GM12892 (cell line): ENCODE measurements around the gene RPTOR.
"Not testable (repeated sequence)": the region's sequence is repeated elsewhere in the genome, so short reads cannot be mapped to it uniquely, and the experiment has no call there.

ENCODE experiments used
- DNase-seq: peaks from one replicate; pipeline ENCODE4 v3.0.0; 2011; ENCODE audit not compliant: insufficient read length
- FAIRE-seq: peaks from 2 replicates; lab custom pipeline; 2011; peaks lifted over from hg19 to GRCh38; lab: Jason Lieb, UNC
- POLR2A ChIP-seq: IDR thresholded peaks from 2 replicates; pipeline ENCODE4 v1.6.1; 2011; ENCODE audit warnings: low read depth, low read length, control low read depth
- POLR2AphosphoS5 ChIP-seq: IDR thresholded peaks from 2 replicates; pipeline ENCODE4 v1.6.1; 2011; ENCODE audit warnings: low read depth, low read length, control low read depth
- TAF1 ChIP-seq: IDR thresholded peaks from 2 replicates; pipeline ENCODE4 v1.6.1; 2011; ENCODE audit warnings: low read depth, mild to moderate bottlenecking, control low read depth, low read length, borderline replicate concordance

The RPTOR gene

GRCh38 chr17:80569924-80570323 lies 25.3 kb downstream of the RPTOR start:
- FAIRE-seq (no peak), DNase-seq (no peak)
- TF ChIP-seq POLR2A (no peak), TAF1 (no peak)

- no peak for FAIRE-seq
- no peak for TF ChIP-seq TAF1
- TF ChIP-seq POLR2AphosphoS5: no peak
- no peak for TF ChIP-seq POLR2A
- DNase-seq: no peak
These were observed 29.1 kb downstream of the RPTOR start for GRCh38 chr17:80573701-80574100.

GRCh38 chr17:80574496-80574895 lies 29.9 kb downstream of the RPTOR start:
- DNase-seq (no peak), FAIRE-seq (no peak)

GRCh38 chr17:80575057-80575875 lies 30.6 kb downstream of the RPTOR start:
- FAIRE-seq (peak; percentile 83), DNase-seq (peak; percentile 49)
- no peak for TF ChIP-seq POLR2AphosphoS5
- TF ChIP-seq TAF1: no peak

More at GRCh38 chr17:80574496-80574895, 29.9 kb downstream of the RPTOR start:
- TF ChIP-seq TAF1: no peak
- TF ChIP-seq POLR2AphosphoS5: no peak
- no peak for TF ChIP-seq POLR2A

GRCh38 chr17:80577876-80578570 lies 33.4 kb downstream of the RPTOR start:
- FAIRE-seq: no peak
- TF ChIP-seq POLR2A (no peak), POLR2AphosphoS5 (no peak), TAF1 (no peak)
- DNase-seq: no peak

GRCh38 chr17:80578668-80579388 lies 34.2 kb downstream of the RPTOR start:
- DNase-seq: not testable (repeated sequence)

GRCh38 chr17:80582165-80582564 lies 37.5 kb downstream of the RPTOR start:
- DNase-seq: no peak
- no peak for TF ChIP-seq POLR2A
- TF ChIP-seq TAF1: no peak
- TF ChIP-seq POLR2AphosphoS5: no peak
- no peak for FAIRE-seq

More at GRCh38 chr17:80578668-80579388, 34.2 kb downstream of the RPTOR start:
- not testable (repeated sequence) for FAIRE-seq

- FAIRE-seq: no peak
These were observed 39.7 kb downstream of the RPTOR start for GRCh38 chr17:80584176-80584905.

GRCh38 chr17:80585890-80586845 lies 41.5 kb downstream of the RPTOR start:
- DNase-seq: no peak

More at GRCh38 chr17:80584176-80584905, 39.7 kb downstream of the RPTOR start:
- TF ChIP-seq TAF1 (no peak), POLR2AphosphoS5 (no peak), POLR2A (no peak)
- no peak for DNase-seq

GRCh38 chr17:80586846-80587228 lies 42.2 kb downstream of the RPTOR start:
- no peak for FAIRE-seq
- TF ChIP-seq TAF1: no peak
- no peak for TF ChIP-seq POLR2A
- no peak for TF ChIP-seq POLR2AphosphoS5
- DNase-seq: no peak

More at GRCh38 chr17:80585890-80586845, 41.5 kb downstream of the RPTOR start:
- no peak for TF ChIP-seq TAF1
- TF ChIP-seq POLR2A: no peak
- no peak for TF ChIP-seq POLR2AphosphoS5
- FAIRE-seq: no peak
